Stimulated activated CD4-positive, alpha-beta T cell treated with anti-CD3 and anti-CD28 coated beads, TNF-alpha, amount 100 ng/mL, for 4 hours (primary cell): ENCODE measurements around the gene GADD45GIP1.
"Not testable (repeated sequence)": the region's sequence is repeated elsewhere in the genome, so short reads cannot be mapped to it uniquely, and the experiment has no call there.

Experiments used
- DNase-seq, 3 experiments: peaks; one replicate each; pipeline ENCODE4 v3.0.0-alpha.2; 2020; ENCODE audit warnings: low read depth in 3 of 3

Gene GADD45GIP1

DNA sequence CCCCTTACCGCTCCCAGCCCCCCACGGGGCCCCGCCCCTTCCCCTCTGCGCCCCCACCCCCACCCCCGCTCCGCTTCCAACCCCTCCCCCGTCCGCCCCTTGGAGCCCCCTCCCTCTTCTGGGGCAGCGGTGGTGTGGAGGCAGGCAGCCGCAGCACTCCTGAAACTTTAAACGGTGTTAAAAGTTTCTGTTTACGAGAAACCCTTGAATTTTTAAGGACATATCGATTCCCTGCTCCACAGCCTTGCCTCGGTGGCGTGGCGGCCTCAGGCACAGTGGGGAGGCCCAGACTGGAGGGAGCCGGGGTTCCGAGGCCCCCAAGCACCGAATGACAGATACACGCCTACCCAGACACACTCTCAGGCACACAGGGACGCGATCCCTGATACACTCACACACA is 33.4 kb upstream of the GADD45GIP1 start:
- no peak for DNase-seq

DNA sequence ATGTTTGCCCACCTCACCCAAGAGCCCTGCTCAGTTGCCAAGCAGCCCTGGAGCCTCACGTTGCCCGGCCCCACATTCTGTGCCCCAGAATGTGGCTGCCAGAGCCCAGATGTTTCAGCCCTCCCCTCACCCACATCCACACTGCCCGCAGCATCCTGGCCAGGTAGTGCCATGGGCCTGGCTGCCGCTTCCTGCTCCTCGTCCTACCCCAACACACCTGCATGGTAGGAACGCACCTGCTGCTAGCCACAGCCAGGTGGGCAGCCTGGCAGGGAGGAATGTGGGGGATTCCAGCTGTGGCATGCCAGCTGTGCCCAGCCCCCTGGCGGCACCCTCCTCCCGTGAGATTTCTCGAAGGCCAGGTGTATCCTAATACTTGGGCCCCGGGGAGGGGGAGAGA is 30.8 kb upstream of the GADD45GIP1 start:
- no peak for DNase-seq

DNA sequence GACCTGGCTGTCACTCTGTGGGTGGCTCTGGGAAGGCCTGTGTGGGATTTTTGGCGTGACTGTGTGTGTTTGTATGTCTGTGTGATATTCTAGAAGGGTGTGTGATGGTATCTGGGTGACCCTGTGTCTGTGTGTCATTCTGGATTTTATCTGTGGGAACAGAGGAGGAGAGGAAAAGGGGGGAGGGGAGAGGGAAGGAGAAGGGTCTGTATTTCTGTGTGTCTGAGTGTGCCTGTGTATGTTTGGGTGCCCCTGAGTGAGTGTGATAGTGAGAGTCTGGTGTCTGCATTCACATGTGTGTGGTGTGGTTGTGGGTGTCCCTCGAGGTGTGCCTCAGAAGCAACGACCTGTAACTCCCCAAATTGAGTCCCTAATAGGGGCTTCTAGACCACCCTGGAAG is 30.2 kb upstream of the GADD45GIP1 start:
- no peak for DNase-seq

DNA sequence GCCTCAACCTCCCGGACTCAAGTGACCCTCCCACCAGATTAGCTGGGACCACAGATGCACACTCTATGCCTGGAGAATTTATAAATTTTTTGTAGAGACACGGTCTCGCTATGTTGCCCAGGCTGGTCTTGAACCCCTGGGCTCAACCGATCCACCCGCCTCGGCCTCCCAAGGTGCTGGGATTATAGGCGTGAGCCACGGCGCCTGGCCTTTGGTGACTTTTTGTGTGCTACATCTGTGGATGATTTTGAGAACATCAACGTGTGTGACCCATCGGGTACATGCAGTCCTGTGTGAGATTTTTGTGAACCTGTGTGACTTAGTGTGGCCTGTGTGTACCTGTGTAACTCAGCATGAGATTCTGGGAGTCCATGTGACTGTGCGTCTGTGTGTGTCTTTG is 29.7 kb upstream of the GADD45GIP1 start:
- no peak for DNase-seq

DNA sequence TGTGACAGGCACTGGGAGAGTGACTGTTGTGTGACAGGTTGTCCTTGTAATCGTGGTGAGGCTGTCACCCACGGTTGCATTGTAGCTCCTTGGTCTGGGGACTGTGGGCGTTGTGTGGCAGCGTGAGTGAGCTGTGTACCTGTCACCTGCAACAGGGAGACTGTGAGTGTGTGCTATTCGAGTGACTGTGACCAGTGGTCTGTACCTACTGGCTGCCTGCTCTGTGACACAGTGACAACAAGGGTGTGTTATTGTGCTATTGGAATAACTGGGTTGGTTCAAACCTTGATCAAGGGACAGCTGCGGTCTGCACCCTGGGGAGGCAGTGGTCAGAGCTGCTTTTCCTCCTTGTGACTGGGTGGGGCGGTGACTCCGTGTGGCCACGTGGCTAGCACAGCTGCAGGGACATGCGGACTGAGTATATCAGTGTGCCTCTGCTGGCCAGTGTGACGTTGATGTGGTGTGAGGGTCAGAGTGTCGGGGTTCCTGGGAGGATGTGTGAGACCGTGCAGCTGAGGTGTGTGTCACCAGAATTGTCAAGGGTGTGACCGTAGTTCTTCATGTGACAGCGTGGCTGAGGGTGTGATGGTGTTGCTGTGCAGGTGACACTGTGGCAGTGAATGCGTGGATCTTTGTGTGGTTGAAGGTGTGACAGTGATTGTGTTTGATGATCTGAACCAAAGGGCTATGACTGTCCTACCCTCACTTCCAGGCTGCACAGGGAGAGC is 28.2 kb upstream of the GADD45GIP1 start:
- DNase-seq: no peak

DNA sequence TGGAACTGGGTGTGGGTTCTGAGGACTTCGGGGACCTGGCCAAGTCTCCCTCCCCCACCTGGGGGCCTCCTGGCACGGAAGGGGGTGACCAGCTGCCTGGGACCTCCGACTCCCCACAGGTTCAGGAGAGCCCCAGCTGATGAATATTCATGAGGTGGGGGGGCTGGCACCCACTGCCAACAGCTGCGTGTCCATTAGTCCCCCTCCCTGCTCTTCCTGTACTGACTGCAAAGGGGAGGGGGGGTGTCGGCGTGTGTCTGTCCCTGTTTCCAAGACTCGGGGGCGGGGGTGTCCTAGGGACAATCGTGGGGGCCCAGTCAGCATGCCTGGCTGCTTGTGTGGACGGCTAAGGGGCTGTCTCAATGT is 27.6 kb upstream of the GADD45GIP1 start:
- DNase-seq: no peak

DNA sequence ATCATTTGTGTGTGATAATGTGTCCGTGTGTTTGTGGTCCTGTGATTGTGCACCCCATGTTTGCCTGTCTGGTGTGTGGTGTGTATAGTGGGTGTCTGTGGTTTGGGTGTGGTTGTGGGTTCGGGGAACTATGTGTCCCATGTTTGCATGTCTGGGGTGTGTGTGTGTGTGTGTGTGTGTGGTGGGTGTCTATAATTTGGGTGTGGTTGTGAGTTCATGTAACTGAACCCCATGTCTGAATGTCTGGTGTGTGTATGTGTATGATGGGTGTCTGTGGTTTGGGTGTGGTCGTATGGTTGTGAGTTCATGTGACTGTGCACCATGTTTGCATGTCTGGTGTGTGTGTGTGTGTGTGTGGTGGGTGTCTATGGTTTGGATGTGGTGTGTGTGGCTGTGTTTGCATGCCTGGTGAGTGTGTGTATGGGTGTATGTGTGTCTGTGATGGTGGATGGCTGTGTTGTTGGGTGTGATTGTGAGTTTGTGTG is 27.2 kb upstream of the GADD45GIP1 start:
- DNase-seq: no peak

DNA sequence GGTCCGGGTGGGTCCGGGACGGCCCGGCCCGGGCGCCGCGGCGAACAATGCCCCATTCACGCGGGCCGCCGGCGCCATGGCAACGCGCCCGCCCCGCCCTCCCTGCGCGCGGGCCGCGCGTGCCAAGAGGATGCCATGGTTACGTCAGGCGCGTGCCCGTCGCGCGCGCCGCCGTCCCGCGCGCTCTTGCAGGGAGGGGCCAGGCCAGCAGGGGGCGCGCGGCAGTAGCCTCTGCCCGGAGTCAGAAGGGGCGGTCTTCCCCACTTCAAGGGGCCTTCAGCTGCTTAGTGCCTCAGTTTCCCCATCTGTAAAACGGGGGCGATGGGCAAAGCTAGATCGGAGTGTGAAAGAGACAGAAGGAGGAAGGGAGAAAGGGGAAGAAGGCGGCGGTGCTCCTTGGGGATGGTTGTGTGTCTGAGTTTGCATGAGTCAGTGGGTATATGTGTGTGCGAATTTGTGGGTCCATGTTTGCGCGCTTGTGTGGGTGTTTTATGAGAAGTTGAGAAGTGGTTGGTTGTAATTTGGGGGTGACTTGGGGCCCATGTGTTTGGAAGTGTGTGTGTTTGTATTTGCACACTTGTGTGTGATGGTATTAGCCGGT is 26.6 kb upstream of the GADD45GIP1 start:
- peak; percentile 67 to 78 (median 75) for DNase-seq

DNA sequence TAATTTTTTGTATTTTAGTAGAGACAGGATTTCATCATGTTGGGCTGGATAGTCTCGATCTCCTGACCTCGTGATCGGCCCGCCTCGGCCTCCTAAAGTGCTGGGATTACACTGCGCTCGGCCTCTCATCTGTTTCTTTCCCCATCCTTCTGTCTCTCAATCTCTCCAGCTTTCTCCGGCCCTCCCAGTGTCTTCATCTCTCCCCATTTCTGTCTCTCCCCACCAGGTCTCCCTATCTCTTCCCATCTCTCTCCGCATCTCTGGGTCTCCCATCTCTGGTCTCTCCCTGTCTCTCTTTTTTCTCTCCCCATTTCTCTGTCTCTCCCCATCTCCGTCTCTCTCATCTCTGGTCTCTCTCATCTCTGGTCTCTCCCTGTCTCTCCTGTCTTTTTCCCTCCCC is 26.1 kb upstream of the GADD45GIP1 start:
- DNase-seq: no peak

DNA sequence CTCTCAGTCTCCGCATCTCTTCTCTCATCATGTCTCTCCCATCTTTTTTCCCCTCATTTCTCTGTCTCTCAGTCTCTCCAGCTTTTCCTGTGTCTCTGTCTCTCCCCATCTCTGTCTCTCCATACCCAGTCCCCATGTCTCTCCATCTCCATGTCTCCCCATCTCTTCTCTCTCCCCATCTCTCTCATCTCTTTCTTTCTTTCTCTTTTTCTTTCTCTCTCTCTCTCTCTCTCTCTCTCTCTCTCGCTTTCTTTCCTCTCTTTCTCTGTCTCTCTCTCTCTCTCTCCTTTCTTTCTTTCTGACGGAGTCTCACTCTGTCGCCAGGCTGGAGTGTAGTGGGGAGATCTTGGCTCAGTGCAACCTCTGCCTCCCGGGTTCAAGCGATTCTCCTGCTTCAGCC is 25.6 kb upstream of the GADD45GIP1 start:
- no peak for DNase-seq

DNA sequence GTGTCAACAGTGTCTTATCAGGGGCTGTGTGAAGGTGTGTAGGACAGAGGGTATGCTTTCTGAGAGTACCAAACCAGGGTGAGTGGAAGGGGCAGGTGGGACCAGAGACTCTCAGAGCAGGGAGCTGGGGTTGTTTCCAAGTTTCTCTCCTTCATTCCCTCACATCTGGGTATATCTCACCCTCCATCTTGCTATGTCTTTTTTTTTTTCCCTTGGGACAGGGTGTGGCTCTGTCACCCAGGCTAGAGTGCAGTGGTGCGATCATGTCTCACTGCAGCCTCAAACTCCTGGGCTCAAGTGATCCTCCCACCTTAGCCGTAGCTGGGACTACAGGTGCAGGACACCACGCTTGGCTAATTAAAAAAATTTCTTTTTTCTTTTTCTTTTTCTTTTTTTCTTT is 23.0 kb upstream of the GADD45GIP1 start:
- DNase-seq: no peak

DNA sequence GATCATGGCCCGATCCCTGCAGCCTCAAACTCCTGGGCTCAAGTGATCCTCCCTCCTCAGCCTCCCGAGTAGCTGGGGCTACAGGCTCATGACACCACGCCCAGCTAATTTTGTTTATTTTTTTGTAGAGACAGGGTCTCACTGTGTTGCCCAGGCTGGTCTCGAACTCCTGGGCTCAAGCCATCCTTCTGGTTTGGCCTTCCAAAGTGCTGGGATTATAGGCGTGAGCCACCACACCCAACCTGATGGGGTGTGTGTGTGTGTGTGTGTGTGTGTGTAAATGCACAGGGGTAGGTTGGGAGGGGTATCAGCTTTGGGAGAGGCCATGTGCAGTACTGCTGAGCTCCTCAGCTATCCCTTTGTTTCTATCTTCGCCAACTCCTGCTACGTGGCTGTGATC is 19.1 kb upstream of the GADD45GIP1 start:
- not testable (repeated sequence) for DNase-seq

DNA sequence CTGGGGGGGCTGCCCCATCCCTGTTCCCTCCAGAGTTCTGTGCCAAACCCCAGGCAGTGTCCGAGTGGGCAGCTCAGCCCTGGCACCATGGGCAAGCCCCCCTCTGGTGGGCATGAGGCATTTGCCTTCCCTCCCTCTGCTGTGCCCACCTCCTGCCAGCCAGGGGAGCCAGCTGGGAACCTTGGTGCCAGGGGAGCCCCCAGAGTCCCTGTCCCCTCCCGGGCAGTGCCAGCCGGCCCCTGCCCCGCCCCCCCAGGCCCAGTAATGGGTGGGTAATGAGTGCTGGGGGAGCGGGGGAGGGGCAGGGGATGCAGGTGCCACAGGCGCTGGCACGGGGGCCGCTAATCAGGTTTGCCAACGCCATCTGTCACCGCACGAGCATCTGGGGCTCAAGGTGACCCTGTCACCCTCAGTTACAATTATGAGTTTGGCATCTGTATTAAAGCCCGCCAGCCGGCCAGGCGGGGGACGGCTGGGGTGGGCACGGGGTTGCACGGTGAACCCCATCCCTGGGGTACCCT is 18.3 kb upstream of the GADD45GIP1 start:
- no peak for DNase-seq

DNA sequence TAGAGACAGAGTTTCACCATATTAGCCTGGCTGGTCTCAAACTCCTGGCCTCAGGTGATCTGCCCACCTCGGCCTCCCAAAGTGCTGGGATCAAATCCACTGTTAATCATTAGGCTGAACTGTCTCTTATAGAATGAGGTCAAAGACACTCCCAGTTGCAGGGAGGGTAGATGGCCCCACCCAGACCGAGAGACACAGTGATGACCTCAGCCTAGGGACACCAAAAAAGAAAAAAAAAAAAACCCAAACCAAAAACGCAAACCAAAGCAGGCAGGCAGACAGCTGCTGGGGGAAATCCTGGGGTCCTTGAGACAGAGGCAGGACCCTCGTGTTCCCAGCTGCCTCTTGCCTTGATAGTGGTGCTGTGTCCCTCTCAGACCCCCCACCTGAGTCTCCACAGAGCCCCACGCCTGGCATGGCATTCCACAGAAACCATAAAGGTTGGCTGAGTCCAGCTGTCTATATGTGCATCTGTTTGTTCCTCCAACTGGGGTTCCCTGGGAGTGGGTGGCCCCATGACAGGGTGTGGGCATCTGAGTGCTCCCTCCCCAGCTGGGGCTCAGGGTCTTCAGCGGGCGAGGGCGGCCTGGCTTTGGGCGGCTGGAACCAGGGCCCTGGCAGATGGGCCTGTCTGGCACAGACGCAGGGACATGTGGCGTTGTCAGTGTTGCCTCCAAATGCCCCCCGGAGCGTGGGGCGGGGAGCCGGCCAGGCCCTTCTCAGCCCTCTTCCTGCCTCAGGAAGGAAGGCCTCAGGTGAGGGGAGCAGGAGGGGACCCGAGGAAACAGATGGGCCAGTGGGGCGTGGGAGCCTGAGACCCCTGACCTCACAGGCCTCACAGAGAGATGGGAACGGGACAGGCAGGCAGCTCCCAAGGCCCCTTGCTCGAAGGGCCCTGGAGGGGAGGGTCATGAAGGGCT is 17.5 kb upstream of the GADD45GIP1 start:
- no peak for DNase-seq

DNA sequence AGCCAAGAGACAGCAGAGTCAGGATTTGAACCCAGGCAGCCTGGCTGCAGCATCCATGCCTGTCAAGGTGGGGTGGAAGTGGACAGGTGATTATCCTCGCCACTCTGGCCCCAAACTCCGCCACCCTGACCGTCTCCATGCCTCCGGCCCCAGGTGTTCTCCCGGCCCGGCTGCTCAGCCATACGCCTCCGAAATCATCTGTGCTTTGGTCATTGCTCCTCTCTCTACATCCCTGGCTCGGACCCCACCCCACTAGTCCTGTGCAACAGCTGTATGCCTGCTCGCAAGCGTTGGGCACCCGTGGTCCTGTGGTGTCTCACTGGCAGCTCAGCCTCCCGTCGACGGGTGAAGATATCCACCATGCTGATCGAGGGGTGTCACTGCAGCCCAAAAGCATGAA is 16.2 kb upstream of the GADD45GIP1 start:
- no peak for DNase-seq

DNA sequence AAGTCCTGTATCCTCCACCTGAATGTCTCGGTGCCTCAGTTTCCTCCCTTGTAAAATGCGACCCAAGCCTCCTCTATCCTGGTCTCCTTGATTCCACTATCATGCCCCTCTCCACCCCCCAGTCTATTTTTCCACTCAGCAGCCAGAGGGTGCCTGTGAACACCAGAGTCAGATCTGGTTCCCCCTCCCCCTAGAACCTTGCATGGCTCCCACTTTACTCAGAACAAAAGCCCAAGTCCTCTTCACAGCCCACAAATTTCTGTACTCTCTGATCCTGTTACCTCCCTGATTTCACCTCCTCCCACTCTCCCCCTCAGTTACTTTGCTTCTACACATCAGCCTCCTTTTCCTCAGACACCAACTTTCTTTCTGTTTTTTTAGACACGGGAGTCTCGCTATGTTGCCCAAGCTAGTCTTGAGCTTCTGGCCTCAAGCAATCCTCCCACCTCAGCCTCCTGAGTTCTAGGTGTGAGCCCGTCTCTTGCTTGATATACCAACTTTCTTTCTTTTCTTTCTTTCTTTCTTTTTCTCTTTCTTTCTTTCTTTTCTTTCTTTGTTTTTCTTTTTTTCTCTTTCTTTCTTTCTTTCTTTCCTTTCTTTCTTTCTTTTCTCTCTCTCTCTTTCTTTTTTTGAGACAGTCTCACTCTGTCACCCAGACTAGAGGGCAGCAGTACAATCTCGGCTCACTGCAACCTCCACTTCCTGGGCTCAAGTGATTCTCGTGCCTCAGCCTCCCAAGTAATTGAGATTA is 13.2 kb upstream of the GADD45GIP1 start:
- DNase-seq: no peak

DNA sequence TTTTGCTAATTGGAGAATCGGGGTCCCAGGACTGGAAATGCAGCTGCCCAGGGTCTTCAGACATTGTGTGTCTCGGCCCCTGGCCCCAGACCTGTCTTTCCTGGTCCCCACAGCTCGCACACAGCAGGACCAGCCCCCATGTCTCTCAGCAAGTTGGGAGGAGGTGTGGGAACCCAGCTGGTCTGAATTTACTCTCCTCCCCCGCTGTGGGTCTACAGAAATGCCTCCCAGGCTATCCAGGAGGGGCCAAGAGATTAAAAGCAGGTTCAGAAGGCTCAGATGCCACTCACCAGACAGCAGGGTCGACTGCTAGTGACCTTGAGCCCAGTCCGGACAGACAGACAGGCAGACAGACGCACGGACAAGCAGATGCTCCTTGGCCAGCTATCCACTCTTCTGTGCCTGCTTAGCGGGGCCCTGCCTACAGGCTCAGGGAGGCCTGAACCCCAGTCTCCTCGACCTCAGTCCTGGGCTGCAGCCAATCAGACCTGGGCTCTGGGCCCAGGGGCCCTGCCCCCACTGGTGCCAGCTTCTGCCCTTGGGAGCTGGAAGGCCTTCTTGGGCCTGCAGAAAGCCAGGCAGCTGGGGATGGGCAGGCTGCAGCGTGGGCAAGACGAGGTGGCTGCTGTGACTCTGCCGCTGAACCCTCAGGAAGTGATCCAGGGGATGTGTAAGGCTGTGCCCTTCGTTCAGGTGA is 12.4 kb upstream of the GADD45GIP1 start, which contains the start of gene DAND5:
TSS of gene DAND5 (plus strand) at position 285 of the 697 bp plus-strand sequence. CDS start at position 370, 85 bp downstream.
- DNase-seq: no peak

DNA sequence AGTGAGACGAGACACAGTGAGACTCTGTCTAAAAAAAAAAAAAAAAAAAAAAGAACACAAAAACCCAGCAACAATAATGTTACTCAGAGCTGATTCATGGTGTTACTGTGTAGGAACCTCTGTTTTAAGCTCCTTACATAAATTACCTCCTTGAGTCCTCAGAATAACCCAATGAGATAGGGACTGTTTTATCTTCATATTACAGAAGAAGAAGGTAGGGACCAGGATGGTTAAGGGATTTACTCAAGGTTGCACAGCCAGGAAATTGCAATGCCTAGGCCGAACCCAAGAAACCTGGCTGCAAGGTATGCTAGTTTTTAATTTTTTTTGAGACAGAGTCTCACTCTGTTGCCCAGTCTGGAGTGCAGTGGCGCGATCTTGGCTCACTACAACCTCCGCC is 10.9 kb upstream of the GADD45GIP1 start:
- DNase-seq: no peak

DNA sequence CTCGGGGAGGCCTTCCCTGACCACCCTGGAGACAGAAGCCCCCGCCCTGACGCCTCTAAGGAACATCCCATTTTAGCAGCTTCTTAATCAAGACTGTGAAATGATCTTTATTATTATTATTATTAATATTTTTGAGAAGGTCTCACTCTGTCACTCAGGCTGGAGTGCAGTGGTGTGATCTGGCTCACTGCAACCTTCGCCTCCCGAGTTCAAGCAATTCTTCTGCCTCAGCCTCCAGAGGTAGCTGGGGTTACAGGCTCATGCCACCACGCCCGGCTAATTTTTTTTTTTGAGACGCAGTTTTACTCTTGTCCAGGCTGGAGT is 8.8 kb upstream of the GADD45GIP1 start:
- no peak for DNase-seq

DNA sequence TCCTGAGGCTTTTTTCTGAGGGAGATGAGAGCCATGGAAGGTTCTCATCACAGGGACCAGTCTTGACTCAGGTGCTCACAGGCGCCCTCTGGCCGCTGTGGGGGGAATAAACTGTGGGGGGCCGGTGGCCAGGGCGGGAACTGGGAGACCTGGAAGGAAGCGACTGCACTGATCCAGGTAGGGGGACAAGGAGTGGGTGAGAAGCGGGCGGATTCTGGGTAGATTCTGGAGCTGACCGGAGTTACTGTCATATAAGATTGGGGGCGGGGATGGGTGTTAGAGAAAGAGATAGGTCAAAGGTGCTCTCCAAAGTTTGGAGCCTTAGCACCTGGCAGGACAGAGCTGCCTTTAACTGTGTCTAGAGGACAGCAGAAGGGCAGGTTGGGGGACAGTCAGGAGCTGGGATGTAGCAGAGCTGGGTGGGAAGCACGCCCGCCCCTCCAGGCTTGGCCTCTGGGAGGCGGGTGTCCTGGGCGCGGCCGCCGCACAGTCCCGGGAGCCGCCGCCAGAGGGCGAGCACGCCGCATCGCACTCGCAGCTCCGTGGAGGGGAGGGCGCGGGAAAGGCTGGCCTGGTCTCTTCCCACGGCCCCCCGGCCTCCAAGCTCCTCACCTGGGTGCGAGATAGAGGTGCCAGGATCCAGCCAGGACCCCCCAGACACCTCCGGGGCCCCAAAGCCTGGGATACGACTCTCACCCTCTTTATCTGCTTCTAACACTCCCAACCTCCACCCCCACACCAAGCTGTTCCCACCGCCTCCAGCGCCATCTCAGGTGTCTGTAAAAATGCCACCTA is 8.2 kb upstream of the GADD45GIP1 start:
- peak; percentile 68 to 75 (median 72) for DNase-seq
